Thyroid gland (tissue), 4 donors: ENCODE data around the gene ANKRD27. TPM values are rescaled to one million over a fixed set of nuclear protein-coding genes. Genes with fewer than 3 reads are reported as not detected.
A peak's percentile ranks its signal among the peaks of the same experiment; 100 is the strongest.
"Not testable (repeated sequence)": the region's sequence is repeated elsewhere in the genome, so short reads cannot be mapped to it uniquely, and the experiment has no call there.

Experiments used
- DNase-seq, 2 donors: peaks; one replicate each; pipeline ENCODE4 v3.0.0-alpha.2; 2019
- H3K27ac ChIP-seq, 3 donors: fragments of 200-600 bp; sonication (generic); 1 replicate in 2 of 3; 2 replicates in 1 of 3; pipeline ENCODE4 v1.5.1; 2016 to 2019; ENCODE audit warnings: mild to moderate bottlenecking in 1 of 3, moderate library complexity in 1 of 3
- H3K27me3 ChIP-seq: fragments of 200-600 bp; sonication (generic); one replicate; pipeline ENCODE4 v1.5.1; 2019
- H3K36me3 ChIP-seq, 2 donors: fragments of 200-600 bp; sonication (generic); one replicate each; pipeline ENCODE4 v1.5.1; 2016 to 2019
- H3K4me1 ChIP-seq, 2 donors: fragments of 200-600 bp; sonication (generic); one replicate each; pipeline ENCODE4 v1.5.1; 2017 to 2019
- H3K4me3 ChIP-seq, 3 donors: fragments of 200-600 bp; sonication (generic); replicated peaks in 1 of 3; 1 replicate in 2 of 3; 2 replicates in 1 of 3; pipeline ENCODE4 v1.5.1; 2016; ENCODE audit warnings: mild to moderate bottlenecking in 1 of 3
- H3K9me3 ChIP-seq: fragments of 200-600 bp; sonication (generic); one replicate; pipeline ENCODE4 v1.5.1; 2017
- POLR2A ChIP-seq, 2 donors: fragments of 450-650 bp; IDR thresholded peaks; one replicate each; pipeline ENCODE4 v1.6.1; 2017; ENCODE audit warnings: antibody characterized with exemption in 2 of 2, mild to moderate bottlenecking in 2 of 2, moderate library complexity in 1 of 2
- WGBS, 2 donors: methylation state at CpG; one replicate each; pipeline ENCODE4 v1.1.5; 2017; 5-methylcytosine and 5-hydroxymethylcytosine counted together
- intact Hi-C: fragments of 100-400 bp; cut with DNase I; formaldehyde crosslinking; loops from one replicate; pipeline ENCODE4 v1.15.1; 2023
- total RNA-seq, 4 donors: library from RNA; depleted of rRNA; stranded (reverse); fragments of >200 nt; gene quantifications; one replicate each; pipeline ENCODE4 v1.2.3, GENCODE V29; 2016
- TF ChIP-seq, protein P1 (sequence below), 6 experiments: fragments of 200-600 bp in 3 of 6; fragments of 450-650 bp in 3 of 6; sonication (generic) in 3 of 6; IDR thresholded peaks; one replicate each; pipeline ENCODE4 v1.5.1; 2016 to 2019; ENCODE audit warnings: antibody characterized with exemption in 6 of 6, mild to moderate bottlenecking in 2 of 6, inconsistent platforms in 1 of 6, moderate library complexity in 1 of 6

The ANKRD27 gene
- total RNA-seq, 4 donors from 2014 or later = 29.7 to 64.8 (median 48.7) TPM

- Histone ChIP-seq H3K4me3 (no peak overlapping the region), H3K27me3 (no peaks in the 10 kb centered on the region), H3K27ac (no peak overlapping the region), H3K9me3 (no peaks in the 10 kb centered on the region), H3K4me1 (no peaks in the 10 kb centered on the region), H3K36me3 (peaks cover 0 to 10% of the 10 kb centered on the region in 2 donors)
- no peak for TF ChIP-seq POLR2A (IDR thresholded peaks at IDR 0.05)
- TF ChIP-seq, protein P1, sequence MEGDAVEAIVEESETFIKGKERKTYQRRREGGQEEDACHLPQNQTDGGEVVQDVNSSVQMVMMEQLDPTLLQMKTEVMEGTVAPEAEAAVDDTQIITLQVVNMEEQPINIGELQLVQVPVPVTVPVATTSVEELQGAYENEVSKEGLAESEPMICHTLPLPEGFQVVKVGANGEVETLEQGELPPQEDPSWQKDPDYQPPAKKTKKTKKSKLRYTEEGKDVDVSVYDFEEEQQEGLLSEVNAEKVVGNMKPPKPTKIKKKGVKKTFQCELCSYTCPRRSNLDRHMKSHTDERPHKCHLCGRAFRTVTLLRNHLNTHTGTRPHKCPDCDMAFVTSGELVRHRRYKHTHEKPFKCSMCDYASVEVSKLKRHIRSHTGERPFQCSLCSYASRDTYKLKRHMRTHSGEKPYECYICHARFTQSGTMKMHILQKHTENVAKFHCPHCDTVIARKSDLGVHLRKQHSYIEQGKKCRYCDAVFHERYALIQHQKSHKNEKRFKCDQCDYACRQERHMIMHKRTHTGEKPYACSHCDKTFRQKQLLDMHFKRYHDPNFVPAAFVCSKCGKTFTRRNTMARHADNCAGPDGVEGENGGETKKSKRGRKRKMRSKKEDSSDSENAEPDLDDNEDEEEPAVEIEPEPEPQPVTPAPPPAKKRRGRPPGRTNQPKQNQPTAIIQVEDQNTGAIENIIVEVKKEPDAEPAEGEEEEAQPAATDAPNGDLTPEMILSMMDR (IDR thresholded peaks at IDR 0.05) = no peak
- DNase-seq = no peak
- intact Hi-C loops = no loop called here
- 93 to 96% methylated on average over 7 of the region's 7 CpGs for WGBS, 2 donors
Measured at GRCh38 chr19:32661318-32661717, 13.7 kb downstream of the ANKRD27 start.

DNA sequence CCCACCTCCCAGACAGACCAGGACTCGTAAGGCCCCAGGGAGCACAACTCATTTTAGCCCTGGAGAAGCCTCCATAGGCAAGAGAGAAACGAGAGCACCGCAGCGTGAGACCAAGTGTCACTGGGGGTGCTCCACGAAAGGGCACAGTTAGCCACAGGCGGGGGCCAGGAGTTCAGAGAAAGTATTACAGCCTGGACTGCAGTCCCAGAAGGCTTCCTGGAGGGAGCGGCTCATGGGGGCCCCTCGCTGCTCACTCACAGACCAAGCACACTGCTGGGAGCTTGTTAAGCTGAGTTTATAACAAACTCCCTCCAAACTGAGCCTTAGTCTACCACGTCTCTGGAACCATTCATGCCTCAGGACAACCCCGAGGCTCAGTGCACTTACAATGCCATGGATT is 16.5 kb downstream of the ANKRD27 start:
- Histone ChIP-seq H3K36me3 (peaks cover 0 to 10% of the 10 kb centered on the region in 2 donors), H3K27ac (no peak overlapping the region), H3K9me3 (no peaks in the 10 kb centered on the region), H3K27me3 (no peaks in the 10 kb centered on the region), H3K4me3 (no peak overlapping the region), H3K4me1 (peaks cover 6 to 11% of the 10 kb centered on the region in 2 donors)
- 85 to 88% methylated on average over 10 of the region's 10 CpGs for WGBS, 2 donors
- intact Hi-C loops = no loop called here
- no peak for DNase-seq
- TF ChIP-seq POLR2A (IDR thresholded peaks at IDR 0.05) = no peak
- TF ChIP-seq, protein P1 (IDR thresholded peaks at IDR 0.05) = no peak

GRCh38 chr19:32658075-32658474 is 16.9 kb downstream of the ANKRD27 start:
- 92 to 95% methylated on average over 10 of the region's 10 CpGs for WGBS, 2 donors
- TF ChIP-seq, protein P1 (IDR thresholded peaks at IDR 0.05) = no peak
- TF ChIP-seq POLR2A (IDR thresholded peaks at IDR 0.05) = no peak
- peaks cover 0 to 10% of the 10 kb centered on the region in 2 donors for H3K36me3 ChIP-seq

DNA sequence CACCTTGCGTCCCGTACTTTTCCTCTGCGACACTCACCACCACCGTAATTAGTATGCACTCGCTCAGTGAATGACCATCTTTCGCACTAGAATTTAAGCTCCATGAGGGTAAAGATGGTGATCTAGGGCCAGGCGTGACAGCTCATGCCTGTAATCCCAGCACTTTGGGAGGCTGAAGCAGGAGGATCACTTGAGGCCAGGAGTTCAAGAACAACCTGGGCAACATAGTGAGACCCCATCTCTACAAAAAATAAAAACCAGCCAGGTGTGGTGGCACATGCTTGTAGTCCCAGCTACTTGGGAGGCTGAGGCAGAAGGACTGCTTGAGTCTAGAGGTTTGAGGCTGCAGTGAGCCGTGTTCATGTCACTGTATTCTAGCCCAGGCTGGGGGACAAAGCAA is 18.6 kb downstream of the ANKRD27 start:
- H3K4me3 ChIP-seq, H3K27me3 ChIP-seq, H3K27ac ChIP-seq, H3K9me3 ChIP-seq, intact Hi-C loops, DNase-seq: not testable (repeated sequence)
- 95 to 96% methylated on average over 8 of the region's 8 CpGs for WGBS, 2 donors
- H3K4me1 ChIP-seq = peaks cover 19 to 28% of the 10 kb centered on the region in 2 donors
- peaks cover 0 to 10% of the 10 kb centered on the region in 2 donors for H3K36me3 ChIP-seq

More at GRCh38 chr19:32658075-32658474, 16.9 kb downstream of the ANKRD27 start:
- Histone ChIP-seq H3K27me3 (no peaks in the 10 kb centered on the region), H3K4me1 (peaks cover 9 to 14% of the 10 kb centered on the region in 2 donors), H3K4me3 (no peak overlapping the region), H3K27ac (no peak overlapping the region), H3K9me3 (no peaks in the 10 kb centered on the region)
- intact Hi-C loops = no loop called here
- no peak for DNase-seq

DNA sequence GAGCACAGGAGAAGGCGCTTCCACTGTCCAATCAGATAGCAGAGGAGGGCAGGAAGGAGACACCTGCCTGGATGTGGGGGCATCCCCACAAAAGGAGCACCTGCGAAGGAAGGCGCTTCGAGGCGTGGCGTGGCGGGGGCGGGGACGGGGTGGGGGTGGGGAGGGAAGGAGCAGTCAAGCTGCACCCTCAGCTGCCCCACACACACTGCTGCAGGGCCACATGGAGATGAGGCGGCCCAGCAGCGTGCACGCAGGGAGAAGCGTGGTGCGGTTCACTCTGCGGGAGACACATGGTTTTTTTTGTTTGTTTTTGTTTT is 21.4 kb downstream of the ANKRD27 start:
- no peak for DNase-seq
- 52 to 66% methylated on average over 7 to 15 of the region's 15 CpGs for WGBS, 2 donors
- H3K27me3 ChIP-seq = no peaks in the 10 kb centered on the region
- H3K27ac ChIP-seq = peak overlapping the region; percentile 58 to 84 (median 65)
- H3K4me3 ChIP-seq = no peak overlapping the region
- TF ChIP-seq POLR2A (IDR thresholded peaks at IDR 0.05) = no peak
- TF ChIP-seq, protein P1 (IDR thresholded peaks at IDR 0.05) = no peak
- H3K4me1 ChIP-seq = peaks cover 19 to 28% of the 10 kb centered on the region in 2 donors
- peaks cover 6 to 13% of the 10 kb centered on the region in 2 donors for H3K36me3 ChIP-seq
- H3K9me3 ChIP-seq = no peaks in the 10 kb centered on the region
- intact Hi-C loops = no loop called here
